ENCODE data around the gene CDKAL1. TPM values are rescaled to one million over a fixed set of nuclear protein-coding genes. Genes with fewer than 3 reads are reported as not detected.

Gene CDKAL1
- total and polyA plus RNA-seq, 9 of the 15 experiments (the other 6 are each of a cell fraction or from before 2014, with no cell fraction given): 11.2 to 36.3 (median 20.1) TPM

GRCh38 chr6:20688710-20689500 lies 154.6 kb downstream of the CDKAL1 start (continued):
- TF ChIP-seq, protein P1, sequence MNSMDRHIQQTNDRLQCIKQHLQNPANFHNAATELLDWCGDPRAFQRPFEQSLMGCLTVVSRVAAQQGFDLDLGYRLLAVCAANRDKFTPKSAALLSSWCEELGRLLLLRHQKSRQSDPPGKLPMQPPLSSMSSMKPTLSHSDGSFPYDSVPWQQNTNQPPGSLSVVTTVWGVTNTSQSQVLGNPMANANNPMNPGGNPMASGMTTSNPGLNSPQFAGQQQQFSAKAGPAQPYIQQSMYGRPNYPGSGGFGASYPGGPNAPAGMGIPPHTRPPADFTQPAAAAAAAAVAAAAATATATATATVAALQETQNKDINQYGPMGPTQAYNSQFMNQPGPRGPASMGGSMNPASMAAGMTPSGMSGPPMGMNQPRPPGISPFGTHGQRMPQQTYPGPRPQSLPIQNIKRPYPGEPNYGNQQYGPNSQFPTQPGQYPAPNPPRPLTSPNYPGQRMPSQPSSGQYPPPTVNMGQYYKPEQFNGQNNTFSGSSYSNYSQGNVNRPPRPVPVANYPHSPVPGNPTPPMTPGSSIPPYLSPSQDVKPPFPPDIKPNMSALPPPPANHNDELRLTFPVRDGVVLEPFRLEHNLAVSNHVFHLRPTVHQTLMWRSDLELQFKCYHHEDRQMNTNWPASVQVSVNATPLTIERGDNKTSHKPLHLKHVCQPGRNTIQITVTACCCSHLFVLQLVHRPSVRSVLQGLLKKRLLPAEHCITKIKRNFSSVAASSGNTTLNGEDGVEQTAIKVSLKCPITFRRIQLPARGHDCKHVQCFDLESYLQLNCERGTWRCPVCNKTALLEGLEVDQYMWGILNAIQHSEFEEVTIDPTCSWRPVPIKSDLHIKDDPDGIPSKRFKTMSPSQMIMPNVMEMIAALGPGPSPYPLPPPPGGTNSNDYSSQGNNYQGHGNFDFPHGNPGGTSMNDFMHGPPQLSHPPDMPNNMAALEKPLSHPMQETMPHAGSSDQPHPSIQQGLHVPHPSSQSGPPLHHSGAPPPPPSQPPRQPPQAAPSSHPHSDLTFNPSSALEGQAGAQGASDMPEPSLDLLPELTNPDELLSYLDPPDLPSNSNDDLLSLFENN (IDR thresholded peaks at IDR 0.05; ENCODE audit: low read depth in 2 of 2, low read length in 2 of 2): peak in 1 of 2 experiments; percentile 74; a peak in 1 of 4 replicates
- TF ChIP-seq ATF3 (IDR thresholded peaks at IDR 0.05) (peak; percentile 27; the same call in 1 of the 2 replicates), ATF3 (CRISPR knock-in tag; conservative IDR thresholded peaks at IDR 0.05) (no peak), HMBOX1 (IDR thresholded peaks at IDR 0.05) (peak; percentile 95), SRSF7 (optimal IDR thresholded peaks at IDR 0.05; ENCODE audit: low read depth, low read length) (no peak), MAFG (tag; conservative IDR thresholded peaks at IDR 0.05) (0 out of 2 replicates have a peak, but pooled peaks have one; percentile 37), E2F4 (CRISPR knock-in tag; IDR thresholded peaks at IDR 0.05; ENCODE audit: low read depth) (no peak), REST (IDR thresholded peaks at IDR 0.05; ENCODE audit: borderline replicate concordance) (peak; percentile 37; the same call in 1 of the 2 replicates), REST (CRISPR knock-in tag; IDR thresholded peaks at IDR 0.05; ENCODE audit: low read depth) (no peak), KDM1A (IDR thresholded peaks at IDR 0.05) (peak in 1 of 2 experiments; percentile 50; a peak in 1 of 4 replicates)

Measured in K562 (cell line).